HL-60 (cell line): ENCODE data around the gene BEST1.

Experiments used
- CTCF ChIP-seq: IDR thresholded peaks from one replicate; pipeline ENCODE4 v1.5.1; 2011; ENCODE audit warnings: low read length, control low read depth, inconsistent platforms; ENCODE audit not compliant: insufficient read depth
- GABPA ChIP-seq: IDR thresholded peaks from 2 replicates; pipeline ENCODE4 v1.6.1; 2012; ENCODE audit warnings: low read depth
- POLR2AphosphoS5 ChIP-seq: IDR thresholded peaks from 2 replicates; pipeline ENCODE4 v1.6.1; 2012; ENCODE audit warnings: low read depth
- REST ChIP-seq: IDR thresholded peaks from 2 replicates; pipeline ENCODE4 v1.6.1; 2012; ENCODE audit warnings: low read depth; ENCODE audit not compliant: insufficient replicate concordance

- TF ChIP-seq CTCF (no peak), GABPA (no peak), REST (no peak), POLR2AphosphoS5 (no peak)
These were observed 45.6 kb upstream of the BEST1 start for GRCh38 chr11:61904539-61905048.
